Measurements from ENCODE around the gene SLAMF9. TPM values are rescaled to one million over a fixed set of nuclear protein-coding genes. Genes with fewer than 3 reads are reported as not detected.
A peak's percentile ranks its signal among the peaks of the same experiment; 100 is the strongest.

The SLAMF9 gene
- total RNA-seq, 2 donors from 2014 or later = not detected

DNA sequence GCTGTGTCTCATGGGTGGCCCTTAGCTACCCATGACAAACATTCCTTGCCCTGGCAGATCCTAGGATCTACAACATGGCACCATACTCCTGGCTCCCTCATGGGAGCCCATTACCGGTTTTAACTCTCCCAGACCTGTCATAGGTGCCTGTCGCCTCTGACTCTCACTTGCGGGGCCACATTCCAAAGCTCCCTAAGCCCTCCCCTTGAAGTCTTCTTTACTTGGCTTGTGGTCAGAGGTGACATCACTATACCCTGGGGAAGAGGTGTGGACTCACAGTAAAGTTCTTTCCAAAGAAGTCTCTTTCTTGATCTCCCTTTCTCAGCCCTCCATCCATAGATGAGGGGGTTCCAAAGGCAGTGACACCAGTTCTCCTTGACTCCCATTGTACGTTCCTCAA is 5.4 kb upstream of the SLAMF9 start:
- no peaks in the 10 kb centered on the region for H3K27me3 ChIP-seq (ENCODE audit: control insufficient read depth, insufficient read depth, low read length, poor library complexity, severe bottlenecking)
- TF ChIP-seq CTCF (conservative IDR thresholded peaks at IDR 0.05) = no peak
- H3K36me3 ChIP-seq (ENCODE audit: control insufficient read depth, insufficient read depth, low read length) = no peaks in the 10 kb centered on the region
- no peak overlapping the region for H3K4me3 ChIP-seq (ENCODE audit: low read length)
- Mint-ChIP-seq H3K27me3 (ENCODE audit: insufficient read depth) (peaks cover 2% of the 10 kb centered on the region), H3K9me3 (no peaks in the 10 kb centered on the region), H3K4me3 (no peak overlapping the region), H3K27ac (no peak overlapping the region), H3K4me1 (peaks cover 14% of the 10 kb centered on the region), H3K36me3 (ENCODE audit: low read depth) (no peaks in the 10 kb centered on the region)
- peaks cover 4% of the 10 kb centered on the region for H3K4me1 ChIP-seq (ENCODE audit: control insufficient read depth, insufficient read depth, low read length)
- DNase-seq = peak; percentile 65
- no peak overlapping the region for H3K9ac ChIP-seq (ENCODE audit: extremely low read depth, low read length, poor library complexity, severe bottlenecking)
- H3K27ac ChIP-seq (ENCODE audit: low read depth, low read length) = no peak overlapping the region
- H3K9me3 ChIP-seq (ENCODE audit: control insufficient read depth, low read length) = no peaks in the 10 kb centered on the region
- 78 to 88% methylated on average over 4 of the region's 4 CpGs for WGBS, 2 experiments (ENCODE audit: insufficient coverage in 1 of 2, insufficient read length in 1 of 2)

GRCh38 chr1:159958719-159959380 is 4.8 kb upstream of the SLAMF9 start:
- Histone ChIP-seq H3K9me3 (ENCODE audit: control insufficient read depth, low read length) (no peaks in the 10 kb centered on the region), H3K9ac (ENCODE audit: extremely low read depth, low read length, poor library complexity, severe bottlenecking) (no peak overlapping the region), H3K27ac (ENCODE audit: low read depth, low read length) (no peak overlapping the region), H3K4me1 (ENCODE audit: control insufficient read depth, insufficient read depth, low read length) (peaks cover 4% of the 10 kb centered on the region), H3K4me3 (ENCODE audit: low read length) (no peak overlapping the region), H3K27me3 (ENCODE audit: control insufficient read depth, insufficient read depth, low read length, poor library complexity, severe bottlenecking) (no peaks in the 10 kb centered on the region), H3K36me3 (ENCODE audit: control insufficient read depth, insufficient read depth, low read length) (no peaks in the 10 kb centered on the region)
- Mint-ChIP-seq H3K4me1 (peaks cover 12% of the 10 kb centered on the region), H3K27me3 (ENCODE audit: insufficient read depth) (peaks cover 2% of the 10 kb centered on the region), H3K9me3 (no peaks in the 10 kb centered on the region), H3K4me3 (no peak overlapping the region), H3K36me3 (ENCODE audit: low read depth) (no peaks in the 10 kb centered on the region), H3K27ac (no peak overlapping the region)
- WGBS, 2 experiments (ENCODE audit: insufficient coverage in 1 of 2, insufficient read length in 1 of 2) = 50 to 62% methylated on average over 2 to 3 of the region's 3 CpGs
- TF ChIP-seq CTCF (conservative IDR thresholded peaks at IDR 0.05) = no peak
- no peak for DNase-seq

DNA sequence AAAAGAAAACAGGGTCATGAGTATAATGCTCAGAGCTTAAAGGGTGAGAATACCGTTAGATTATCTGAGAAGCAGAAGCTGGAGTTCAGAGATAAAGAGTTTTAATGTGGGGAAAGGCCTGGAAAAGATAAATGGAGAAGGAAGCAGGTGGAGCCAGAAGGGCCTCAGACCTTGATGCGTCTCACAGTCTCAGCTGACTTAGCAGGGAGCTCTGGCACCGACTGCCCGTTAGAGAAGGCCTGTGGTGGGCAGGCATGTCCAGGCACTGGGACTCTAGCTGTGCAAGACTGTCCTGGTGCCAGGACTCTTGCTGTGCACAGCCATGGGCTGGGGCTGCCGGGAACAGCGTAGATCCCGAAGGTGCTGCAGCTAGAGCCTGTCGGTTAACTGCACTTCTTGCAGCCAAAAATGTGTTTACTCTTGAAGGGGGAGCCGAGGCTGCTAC is 3.8 kb upstream of the SLAMF9 start:
- Histone ChIP-seq H3K4me3 (ENCODE audit: low read length) (no peak overlapping the region), H3K36me3 (ENCODE audit: control insufficient read depth, insufficient read depth, low read length) (no peaks in the 10 kb centered on the region), H3K27me3 (ENCODE audit: control insufficient read depth, insufficient read depth, low read length, poor library complexity, severe bottlenecking) (peaks cover 9% of the 10 kb centered on the region), H3K9me3 (ENCODE audit: control insufficient read depth, low read length) (no peaks in the 10 kb centered on the region), H3K27ac (ENCODE audit: low read depth, low read length) (no peak overlapping the region), H3K9ac (ENCODE audit: extremely low read depth, low read length, poor library complexity, severe bottlenecking) (no peak overlapping the region), H3K4me1 (ENCODE audit: control insufficient read depth, insufficient read depth, low read length) (peaks cover 4% of the 10 kb centered on the region)
- no peak for TF ChIP-seq CTCF (conservative IDR thresholded peaks at IDR 0.05)
- no peak for DNase-seq
- Mint-ChIP-seq H3K9me3 (no peaks in the 10 kb centered on the region), H3K36me3 (ENCODE audit: low read depth) (no peaks in the 10 kb centered on the region), H3K4me3 (no peak overlapping the region), H3K4me1 (peaks cover 12% of the 10 kb centered on the region), H3K27ac (no peak overlapping the region), H3K27me3 (ENCODE audit: insufficient read depth) (peaks cover 11% of the 10 kb centered on the region)
- 78 to 80% methylated on average over 8 to 9 of the region's 9 CpGs for WGBS, 2 experiments (ENCODE audit: insufficient coverage in 1 of 2, insufficient read length in 1 of 2)
